NOMO-1 (cell line): ENCODE data around the gene FNBP1L.
"Not testable (repeated sequence)": the region's sequence is repeated elsewhere in the genome, so short reads cannot be mapped to it uniquely, and the experiment has no call there.

Experiments
- DNase-seq, 2 experiments: peaks; one replicate each; lab custom pipeline; 2025; ENCODE audit not compliant: unreplicated experiment in 2 of 2; lab: John Stamatoyannopoulos, UW

The FNBP1L gene

GRCh38 chr1:93522721-93523120, 74.8 kb downstream of the FNBP1L start:
- no peak for DNase-seq

GRCh38 chr1:93525431-93525830, 77.5 kb downstream of the FNBP1L start:
- no peak for DNase-seq

DNA sequence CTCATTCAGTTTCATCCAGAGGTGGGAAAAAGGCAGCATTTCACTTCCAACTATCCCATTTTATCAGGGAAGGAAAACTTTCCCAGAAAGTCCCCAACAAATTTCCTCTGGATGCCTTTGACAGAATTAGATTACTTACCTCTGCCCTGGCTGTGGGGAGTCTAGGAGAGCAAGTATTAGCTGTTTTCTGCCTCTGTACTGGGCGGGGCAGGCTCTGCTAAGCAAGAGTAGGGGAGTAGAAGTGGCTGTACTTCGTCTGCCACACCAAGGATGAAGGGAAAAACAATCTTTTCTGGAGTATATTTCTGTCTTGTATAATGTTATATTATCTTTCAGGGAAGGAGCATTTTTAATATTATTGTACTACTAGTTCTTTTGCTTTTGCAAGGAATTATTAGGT, 78.5 kb downstream of the FNBP1L start:
- DNase-seq: no peak

GRCh38 chr1:93528412-93528811, 80.5 kb downstream of the FNBP1L start:
- peak; percentile 42 to 47 for DNase-seq

GRCh38 chr1:93531193-93531592, 83.3 kb downstream of the FNBP1L start:
- DNase-seq: no peak

- DNase-seq: no peak
Observed at GRCh38 chr1:93532780-93533378, 85.0 kb downstream of the FNBP1L start.

- DNase-seq: no peak
Observed at GRCh38 chr1:93533677-93534076, 85.8 kb downstream of the FNBP1L start.

GRCh38 chr1:93537396-93537795, 89.5 kb downstream of the FNBP1L start:
- no peak for DNase-seq

- DNase-seq: no peak
Observed at GRCh38 chr1:93537924-93538323, 90.0 kb downstream of the FNBP1L start.

DNA sequence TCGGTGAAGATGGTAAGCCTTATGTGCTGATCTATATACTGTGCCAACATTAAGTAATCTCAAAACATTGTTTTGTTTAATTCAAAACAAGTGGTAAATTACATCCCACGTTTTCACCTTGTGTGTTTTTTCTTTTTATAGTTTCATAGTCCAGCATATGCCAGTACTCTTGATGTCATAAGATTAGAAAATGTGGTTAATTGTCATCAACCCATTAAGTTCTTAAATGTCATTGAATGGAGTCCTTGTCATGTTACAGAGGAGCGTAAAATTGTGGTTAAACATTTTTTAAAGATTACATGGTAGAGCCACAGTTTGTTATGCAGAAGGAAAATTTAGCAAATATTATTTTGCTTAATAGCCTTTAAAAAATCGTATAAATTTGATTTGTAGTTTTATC, 93.1 kb downstream of the FNBP1L start:
- DNase-seq: no peak

DNA sequence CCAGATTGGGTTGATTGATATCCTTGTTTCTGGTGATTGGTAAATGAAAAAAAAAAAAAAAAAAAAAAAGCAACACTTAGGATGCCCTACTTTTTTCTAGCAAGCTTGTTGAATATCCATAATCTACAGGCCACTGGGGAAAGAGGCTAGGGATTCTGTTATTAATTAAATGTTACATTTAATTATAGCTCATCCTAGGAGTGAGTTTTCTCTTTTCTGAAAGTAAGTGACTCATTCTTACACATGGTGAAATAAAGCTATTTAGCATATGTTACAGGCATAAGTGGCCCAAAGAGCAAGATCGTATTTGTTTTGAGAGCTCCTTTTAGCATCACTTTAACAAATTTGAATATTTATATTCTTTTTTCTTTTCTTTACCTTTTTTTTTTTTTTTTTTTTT, 94.5 kb downstream of the FNBP1L start:
- no peak for DNase-seq

DNA sequence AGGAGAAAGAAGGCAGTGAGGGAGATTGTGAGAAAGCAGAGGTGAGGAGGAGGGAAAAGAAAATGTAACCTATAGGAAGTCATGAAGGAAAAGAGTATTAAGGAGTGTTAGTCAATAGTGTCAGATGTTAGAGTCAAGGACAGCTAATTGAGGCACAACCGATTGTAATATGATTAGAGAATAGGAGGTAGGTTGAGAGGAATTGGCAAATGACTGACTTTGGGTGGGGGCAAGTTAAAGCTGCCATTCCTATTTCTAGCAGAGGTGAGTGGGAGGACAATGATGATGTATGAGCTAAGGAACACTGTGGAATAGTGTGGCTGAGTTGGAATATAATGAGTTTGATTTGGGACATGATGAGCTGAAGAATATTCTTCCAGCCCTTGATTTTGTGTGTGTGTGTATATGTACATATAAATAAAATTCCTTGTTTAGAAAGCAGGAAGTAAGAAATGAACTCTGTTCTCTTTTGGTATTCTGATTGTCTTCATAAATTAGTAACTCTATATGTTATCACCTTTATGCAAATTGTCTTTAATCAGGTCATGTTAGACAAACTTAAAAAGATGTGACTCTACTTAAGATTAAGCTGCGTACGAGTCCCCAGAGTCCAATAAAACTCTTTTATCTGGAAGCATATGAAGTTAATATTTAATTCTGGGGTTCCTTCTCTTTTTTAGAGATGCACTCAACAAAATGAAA, 98.4 kb downstream of the FNBP1L start:
- no peak for DNase-seq

DNA sequence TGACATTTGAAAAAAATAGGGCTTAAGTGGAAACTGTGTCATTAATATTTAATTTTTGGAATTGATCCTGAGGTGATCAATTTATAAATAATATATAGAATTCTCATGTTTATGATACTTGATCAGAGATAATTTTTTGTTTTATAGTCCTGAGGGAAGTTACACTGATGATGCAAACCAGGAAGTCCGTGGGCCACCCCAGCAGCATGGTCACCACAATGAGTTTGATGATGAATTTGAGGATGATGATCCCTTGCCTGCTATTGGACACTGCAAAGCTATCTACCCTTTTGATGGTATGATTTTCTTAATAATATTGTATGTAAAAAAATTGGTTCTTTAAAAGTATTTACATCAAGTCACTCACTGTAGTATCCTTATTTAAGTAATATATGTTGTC, 101.2 kb downstream of the FNBP1L start:
- no peak for DNase-seq

GRCh38 chr1:93549811-93550210, 101.9 kb downstream of the FNBP1L start:
- peak; percentile 41 to 72 for DNase-seq

DNA sequence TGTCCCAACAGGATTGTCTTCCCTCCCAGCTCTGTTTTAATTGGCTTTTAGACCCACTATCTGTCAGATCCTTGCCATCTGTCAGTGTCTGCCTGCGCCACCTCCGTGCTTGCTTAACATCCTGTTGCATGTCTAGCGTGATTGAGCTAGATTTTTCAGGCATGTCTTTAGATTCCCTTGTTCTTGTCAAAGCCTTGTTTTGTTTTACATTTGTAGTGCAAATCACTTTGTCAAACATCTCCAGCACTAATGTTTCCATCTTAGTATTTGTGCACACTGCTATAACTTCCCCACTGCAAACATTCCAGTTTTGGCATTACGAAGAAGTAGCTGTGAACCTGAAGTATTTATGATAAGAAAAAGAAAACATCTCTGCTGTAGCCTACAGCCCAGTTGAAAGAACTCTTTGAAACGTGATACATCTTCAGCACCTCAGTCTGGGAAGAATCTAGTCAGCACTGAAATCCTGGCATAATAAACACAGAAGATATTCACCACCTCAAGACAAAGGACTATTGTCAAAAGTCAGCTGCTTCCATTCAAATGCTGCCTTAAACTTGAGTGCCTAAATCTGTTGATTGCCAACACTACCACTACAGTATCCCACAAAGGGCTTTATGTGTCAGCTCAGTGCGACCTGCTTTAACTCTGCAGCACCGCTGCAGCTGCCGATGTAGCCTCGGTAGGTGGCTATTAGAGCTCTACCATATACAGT, 105.0 kb downstream of the FNBP1L start:
- DNase-seq: peak; percentile 50 to 64

DNA sequence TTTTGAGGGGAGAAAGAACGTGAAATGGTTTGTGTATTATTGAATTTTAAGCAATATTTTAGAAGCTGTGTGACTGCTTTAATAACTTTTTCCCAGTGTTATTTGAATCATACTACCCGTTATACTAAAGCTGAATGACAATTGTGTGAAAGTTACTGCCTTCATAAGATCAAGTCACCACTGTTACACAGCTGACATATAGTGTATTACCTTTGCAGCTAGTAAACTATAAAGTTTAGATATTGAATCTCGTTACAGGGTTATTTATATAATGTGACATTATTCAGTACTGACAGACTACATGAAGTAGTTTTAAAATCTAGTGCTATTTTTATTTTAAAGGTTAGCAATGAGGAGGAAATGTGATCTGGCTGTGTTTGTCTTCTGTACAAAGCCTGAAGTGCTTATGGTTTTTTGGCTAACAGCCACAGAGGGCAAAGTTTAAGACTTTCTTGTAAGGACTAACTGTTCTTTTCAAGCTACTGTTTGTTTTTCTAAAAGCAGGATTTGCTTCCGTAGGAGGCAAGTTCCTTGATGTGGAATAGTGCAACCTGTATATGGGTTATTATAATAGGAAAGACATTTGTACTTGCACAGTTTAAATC, 106.1 kb downstream of the FNBP1L start:
- not testable (repeated sequence) for DNase-seq

DNA sequence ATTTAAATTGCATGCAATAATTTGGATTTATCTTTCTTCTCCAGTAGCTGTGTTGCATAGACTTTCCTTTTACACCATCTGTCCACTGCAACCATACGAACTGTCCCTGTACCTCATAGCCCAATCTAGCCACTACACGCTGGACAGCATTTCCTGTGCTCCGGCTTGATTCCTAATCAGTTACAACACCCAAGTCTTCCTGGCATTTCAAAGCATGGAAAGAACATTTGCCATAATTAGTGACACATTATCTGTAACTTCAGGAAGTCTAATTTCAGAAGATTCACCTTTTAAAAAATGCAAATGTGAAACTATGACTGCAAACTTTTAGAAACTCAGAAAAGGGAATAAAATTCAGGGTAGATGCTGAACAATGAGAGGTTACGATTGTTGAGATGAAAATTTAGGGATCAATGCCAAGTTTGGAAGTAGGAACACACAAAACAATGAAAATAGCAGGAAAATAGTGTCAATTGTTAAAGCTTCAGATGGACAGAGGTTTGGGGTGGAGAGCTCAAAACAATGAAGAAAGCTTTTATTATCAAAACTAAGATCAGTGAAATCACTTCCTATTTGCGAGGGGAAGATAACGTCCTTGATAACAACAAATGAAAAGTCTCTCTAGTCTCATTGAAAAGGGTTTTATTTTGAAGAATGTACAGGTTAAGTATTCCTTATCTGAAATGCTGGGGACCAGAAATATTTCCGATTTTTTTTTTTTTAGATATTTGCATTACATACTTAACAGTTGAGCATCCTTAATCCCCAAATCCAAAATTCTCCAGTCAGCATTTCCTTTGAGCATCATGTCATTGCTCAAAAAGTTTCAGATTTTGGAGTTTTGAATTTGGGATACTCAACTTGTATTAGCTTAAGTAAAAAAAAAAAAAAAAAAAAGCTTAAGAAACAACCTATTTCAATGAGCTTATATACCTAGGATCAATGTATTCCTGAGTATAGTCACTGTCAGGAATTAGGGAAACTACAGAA, 107.3 kb downstream of the FNBP1L start:
- DNase-seq: no peak

DNA sequence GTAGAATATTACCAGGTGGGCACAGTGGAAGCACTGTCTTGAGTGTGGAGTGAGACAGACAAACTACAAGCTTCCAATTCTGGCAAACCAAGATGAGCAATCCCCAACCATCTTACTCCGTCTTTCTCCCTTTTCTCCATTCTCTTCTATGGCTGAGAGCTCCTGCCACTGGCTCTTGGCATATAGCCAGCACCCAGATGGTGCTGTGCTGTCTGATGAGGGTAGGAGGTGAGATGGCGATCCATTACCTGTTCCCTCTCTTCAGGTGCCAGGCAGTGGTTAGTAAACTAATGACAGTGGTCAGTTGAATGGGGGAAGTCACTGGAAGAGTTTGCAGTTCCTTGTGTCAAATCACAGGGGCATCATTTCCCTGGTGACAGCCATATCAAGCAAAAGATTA, 108.4 kb downstream of the FNBP1L start:
- DNase-seq: no peak

GRCh38 chr1:93559045-93559444, 111.1 kb downstream of the FNBP1L start:
- DNase-seq: peak in 1 of 2 experiments; percentile 57

DNA sequence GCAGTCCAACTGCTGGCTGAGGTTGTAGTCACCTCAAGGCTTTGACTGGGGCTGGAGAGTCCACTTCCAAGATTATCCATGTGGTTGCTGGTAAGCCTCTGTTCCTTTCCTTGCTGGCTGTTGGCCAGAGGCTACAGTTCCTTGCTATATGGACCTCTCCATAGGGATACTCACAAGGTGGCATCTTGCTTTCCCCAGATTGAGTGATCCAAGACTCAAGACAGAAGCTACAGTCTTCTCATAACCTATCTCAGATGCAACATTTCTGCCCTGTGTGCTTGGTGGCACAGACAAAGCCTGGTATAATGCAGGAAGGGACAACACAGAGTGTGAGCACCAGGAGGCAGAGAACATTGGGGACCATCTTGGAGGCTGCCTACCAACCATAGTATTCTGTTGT, 111.8 kb downstream of the FNBP1L start:
- no peak for DNase-seq
